SK-N-SH treated with all-trans-retinoic acid at 6 μM for 48 hours (cell line): ENCODE data around the gene SYNDIG1.

Experiments
- ARNTL ChIP-seq: fragments of 450-650 bp; formaldehyde crosslinking; IDR thresholded peaks from 2 replicates; pipeline ENCODE4 v1.5.0; 2020; ENCODE audit warnings: low read depth, mild to moderate bottlenecking, moderate library complexity, borderline replicate concordance
- OSR1 ChIP-seq: fragments of 250-450 bp; sonication (Bioruptor Pico); IDR thresholded peaks from 2 replicates; pipeline ENCODE4 v1.8.0; 2022; ENCODE audit warnings: moderate library complexity, mild to moderate bottlenecking, inconsistent platforms
- PPARA ChIP-seq: fragments of 250-450 bp; sonication (Bioruptor Pico); IDR thresholded peaks from 2 replicates; pipeline ENCODE4 v1.5.0; 2020; ENCODE audit warnings: mild to moderate bottlenecking, borderline replicate concordance
- ZC3H10 ChIP-seq: fragments of 250-450 bp; sonication (Bioruptor Pico); IDR thresholded peaks from 2 replicates; pipeline ENCODE4 v1.5.1; 2021; ENCODE audit warnings: mild to moderate bottlenecking, moderate library complexity
- ZFP30 ChIP-seq: fragments of 450-650 bp; formaldehyde crosslinking; IDR thresholded peaks from 2 replicates; pipeline ENCODE4 v1.5.0; 2022; ENCODE audit warnings: mild to moderate bottlenecking, moderate library complexity

DNA sequence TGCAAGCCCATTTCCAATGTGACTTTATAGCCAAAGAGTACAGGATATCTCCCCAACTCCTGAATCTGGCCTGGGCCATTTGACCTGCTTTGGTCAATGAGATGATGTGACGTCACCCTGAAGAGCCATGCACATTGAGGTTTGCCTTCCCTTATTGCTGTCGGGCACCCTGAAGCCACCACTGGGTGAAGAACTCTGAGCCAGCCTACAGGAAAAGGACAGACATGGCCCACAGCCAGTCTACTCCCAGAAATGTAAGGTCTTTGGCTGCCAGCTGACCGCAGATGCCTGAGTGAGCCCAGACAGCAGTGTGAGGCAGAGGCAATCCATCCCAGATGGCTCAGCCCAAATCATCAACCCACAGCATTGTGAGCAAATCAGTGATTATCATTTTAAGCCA lies 3.7 kb upstream of the SYNDIG1 start:
- TF ChIP-seq PPARA (CRISPR knock-in tag) (no peak), ARNTL (CRISPR knock-in tag) (no peak), OSR1 (no peak), ZFP30 (CRISPR knock-in tag) (no peak), ZC3H10 (no peak)
